ENCODE results near the gene GGCX. TPM values are rescaled to one million over a fixed set of nuclear protein-coding genes. Genes with fewer than 3 reads are reported as not detected.

Gene GGCX
- total and polyA plus RNA-seq, 9 of the 15 experiments (the other 6 are each of a cell fraction or from before 2014, with no cell fraction given) = 14.4 to 47.1 (median 28.1) TPM

- no peak for TF ChIP-seq MGA (IDR thresholded peaks at IDR 0.05)
- TF ChIP-seq MCM7 (IDR thresholded peaks at IDR 0.05) = no peak
- no peak for TF ChIP-seq SNAPC5 (CRISPR knock-in tag; IDR thresholded peaks at IDR 0.05)
- no peak for TF ChIP-seq ZNF146 (CRISPR knock-in tag; IDR thresholded peaks at IDR 0.05; ENCODE audit: unreplicated experiment)
- TF ChIP-seq KDM1A (IDR thresholded peaks at IDR 0.05) = 0 out of 4 replicates have a peak, but pooled peaks of 1 of the 2 experiments have one; percentile 19
- TF ChIP-seq PRMT5 (CRISPR knock-in tag; IDR thresholded peaks at IDR 0.05) = no peak
- TF ChIP-seq ZNF41 (CRISPR knock-in tag; conservative IDR thresholded peaks at IDR 0.05) = no peak
- TF ChIP-seq C11orf30 (IDR thresholded peaks at IDR 0.05; ENCODE audit: low read depth) = no peak
- no peak for TF ChIP-seq ARID3A (IDR thresholded peaks at IDR 0.05; ENCODE audit: borderline replicate concordance, low read depth, low read length)
- no peak for TF ChIP-seq ZBTB1 (CRISPR knock-in tag; IDR thresholded peaks at IDR 0.05; ENCODE audit: borderline replicate concordance, low read depth)
- TF ChIP-seq POU5F1 (IDR thresholded peaks at IDR 0.05; ENCODE audit: borderline replicate concordance, low read depth, low read length, partially characterized antibody) = no peak
- no peak for TF ChIP-seq SFPQ (IDR thresholded peaks at IDR 0.05; ENCODE audit: low read depth, low read length)
- no peak for TF ChIP-seq RFX1 (IDR thresholded peaks at IDR 0.05)
- no peak for TF ChIP-seq ZNF217 (CRISPR knock-in tag; IDR thresholded peaks at IDR 0.05)
Observed at GRCh38 chr2:85542777-85543176, 18.5 kb downstream of the GGCX start (continued).

All from K562 (cell line).